ENCODE data around the gene QRSL1.

- TF ChIP-seq EP300 (IDR thresholded peaks at IDR 0.05) = no peak
- TF ChIP-seq CTCF (IDR thresholded peaks at IDR 0.05) = no peak
- TF ChIP-seq POLR2AphosphoS5 (IDR thresholded peaks at IDR 0.05) = no peak
- no peak for TF ChIP-seq POLR2A (IDR thresholded peaks at IDR 0.05)
Observed at GRCh38 chr6:106704327-106704726, 74.9 kb downstream of the QRSL1 start.
